SK-N-SH (cell line): ENCODE results near the gene DSE. TPM values are rescaled to one million over a fixed set of nuclear protein-coding genes. Genes with fewer than 3 reads are reported as not detected.

Source experiments
- CTCF ChIA-PET: fragments of 300-600, 350-600 bp; formaldehyde crosslinking; extraction: SDS; loops from one replicate; lab custom pipeline; 2021; lab: Yijun Ruan, JAX
- POLR2A ChIA-PET: fragments of 350-600 bp; sonication (Branson Sonifier 250); formaldehyde crosslinking; extraction: SDS; loops from one replicate; lab custom pipeline; 2020; ENCODE audit warnings: antibody characterized with exemption, inconsistent platforms; lab: Yijun Ruan, JAX
- DNase-seq: peaks from one replicate; pipeline ENCODE4 v3.0.0; 2012
- H2AFZ ChIP-seq: fragments of 200-600 bp; sonication (generic); 2 replicates; pipeline ENCODE4 v1.8.1; 2016; ENCODE audit warnings: antibody characterized with exemption, mild to moderate bottlenecking, low read depth
- H3F3A ChIP-seq: fragments of 200-600 bp; sonication (generic); replicated peaks from 2 replicates; pipeline ENCODE3; 2016; ENCODE audit warnings: antibody characterized with exemption, mild to moderate bottlenecking; ENCODE audit not compliant: insufficient read depth
- H3K27ac ChIP-seq, 2 experiments: fragments of 200-500 bp in 1 of 2; fragments of 200-600 bp in 1 of 2; sonication (Bioruptor generic) in 1 of 2; sonication (generic), shearing (Covaris generic) in 1 of 2; 2 replicates each; pipeline versions ENCODE4 v1.5.1 to v1.6.1; 2014 to 2016; ENCODE audit warnings: low read depth in 2 of 2, inconsistent platforms in 1 of 2, low read length in 1 of 2, mild to moderate bottlenecking in 1 of 2, mixed read lengths in 1 of 2
- H3K27me3 ChIP-seq: fragments of 200-600 bp; sonication (generic), shearing (Covaris generic); 2 replicates; pipeline ENCODE4 v1.6.1; 2016; ENCODE audit warnings: mixed run types; ENCODE audit not compliant: insufficient read depth
- H3K36me3 ChIP-seq, 2 experiments: fragments of 200-500 bp in 1 of 2; fragments of 200-600 bp in 1 of 2; sonication (Bioruptor generic) in 1 of 2; sonication (generic) in 1 of 2; replicated peaks in 1 of 2; 2 replicates each; pipeline versions ENCODE3 to v1.5.1; 2014 to 2016; ENCODE audit warnings: low read length in 1 of 2, mild to moderate bottlenecking in 1 of 2; ENCODE audit not compliant: insufficient read depth in 2 of 2, control insufficient read depth in 1 of 2
- H3K4me1 ChIP-seq, 2 experiments: fragments of 200-500 bp in 1 of 2; fragments of 200-600 bp in 1 of 2; sonication (Bioruptor generic) in 1 of 2; sonication (generic), shearing (Covaris generic) in 1 of 2; 2 replicates each; pipeline versions ENCODE4 v1.5.1 to v1.6.1; 2014 to 2016; ENCODE audit warnings: low read depth in 1 of 2, low read length in 1 of 2, mixed run types in 1 of 2; ENCODE audit not compliant: insufficient read depth in 2 of 2, control insufficient read depth in 1 of 2
- H3K4me2 ChIP-seq: fragments of 200-600 bp; sonication (generic), shearing (Covaris generic); 2 replicates; pipeline ENCODE4 v1.6.1; 2017; ENCODE audit warnings: mixed run types
- H3K4me3 ChIP-seq, 2 experiments: fragments of 200-500 bp in 1 of 2; fragments of 200-600 bp in 1 of 2; sonication (Bioruptor generic) in 1 of 2; sonication (generic), shearing (Covaris generic) in 1 of 2; 2 replicates each; pipeline versions ENCODE4 v1.5.1 to v1.8.1; 2014 to 2016; ENCODE audit warnings: low read depth in 2 of 2, inconsistent platforms in 1 of 2, low read length in 1 of 2, mild to moderate bottlenecking in 1 of 2, mixed read lengths in 1 of 2, moderate library complexity in 1 of 2
- H3K79me2 ChIP-seq: fragments of 200-600 bp; sonication (generic); 2 replicates; pipeline ENCODE4 v1.8.1; 2017; ENCODE audit warnings: mild to moderate bottlenecking; ENCODE audit not compliant: insufficient read depth
- H3K9ac ChIP-seq: fragments of 200-600 bp; sonication (generic); 2 replicates; pipeline ENCODE4 v1.6.1; 2017; ENCODE audit warnings: mixed run types
- H3K9me2 ChIP-seq: fragments of 200-600 bp; sonication (generic); 2 replicates; pipeline ENCODE4 v1.6.1; 2017; ENCODE audit warnings: mixed run types
- H3K9me3 ChIP-seq: fragments of 200-600 bp; sonication (generic); 2 replicates; pipeline ENCODE4 v1.6.1; 2017; ENCODE audit warnings: mixed run types, mild to moderate bottlenecking, moderate library complexity
- H4K20me1 ChIP-seq: fragments of 200-600 bp; sonication (generic); 2 replicates; pipeline ENCODE4 v1.6.1; 2017; ENCODE audit warnings: mild to moderate bottlenecking, mixed run types; ENCODE audit not compliant: insufficient read depth
- CHD2 ChIP-seq: fragments of 150-350 bp; IDR thresholded peaks from 2 replicates; pipeline ENCODE4 v1.6.1; 2018; ENCODE audit warnings: low read length; ENCODE audit not compliant: partially characterized antibody
- CTCF ChIP-seq: fragments of 200-600 bp; sonication (generic); IDR thresholded peaks from 2 replicates; pipeline ENCODE4 v1.6.1; 2017; ENCODE audit warnings: antibody characterized with exemption, mild to moderate bottlenecking, moderate library complexity
- ELF1 ChIP-seq: IDR thresholded peaks from 2 replicates; pipeline ENCODE4 v1.4.0; 2012
- FOSL2 ChIP-seq: IDR thresholded peaks from 2 replicates; pipeline ENCODE4 v1.4.0; 2012; ENCODE audit warnings: low read depth, mild to moderate bottlenecking, moderate library complexity, borderline replicate concordance
- GABPA ChIP-seq: IDR thresholded peaks from 2 replicates; pipeline ENCODE4 v1.4.0; 2012; ENCODE audit warnings: low read depth, mild to moderate bottlenecking
- NFIC ChIP-seq: IDR thresholded peaks from 2 replicates; pipeline ENCODE4 v1.4.0; 2012; ENCODE audit warnings: borderline replicate concordance
- NRF1 ChIP-seq: IDR thresholded peaks from 2 replicates; pipeline ENCODE4 v1.6.1; 2012; ENCODE audit warnings: low read depth, mild to moderate bottlenecking, low read length
- PBX3 ChIP-seq: IDR thresholded peaks from 2 replicates; pipeline ENCODE4; 2012
- POLR2AphosphoS5 ChIP-seq: IDR thresholded peaks from 2 replicates; pipeline ENCODE4 v1.6.1; 2012; ENCODE audit warnings: low read depth, low read length
- RAD21 ChIP-seq: IDR thresholded peaks from 2 replicates; pipeline ENCODE4 v1.6.1; 2012; ENCODE audit warnings: mild to moderate bottlenecking, low read length
- REST ChIP-seq: IDR thresholded peaks from 2 replicates; pipeline ENCODE4 v1.6.1; 2012; ENCODE audit warnings: mild to moderate bottlenecking, low read depth, low read length, moderate library complexity
- SMC3 ChIP-seq: IDR thresholded peaks from 2 replicates; pipeline ENCODE4 v1.6.1; 2012; ENCODE audit warnings: low read depth, low read length, improper control_type of control experiment
- TCF12 ChIP-seq: IDR thresholded peaks from 2 replicates; pipeline ENCODE4 v1.4.0; 2012
- TEAD4 ChIP-seq: IDR thresholded peaks from 2 replicates; pipeline ENCODE4 v1.4.0; 2012; ENCODE audit warnings: mild to moderate bottlenecking, borderline replicate concordance; ENCODE audit not compliant: insufficient read depth
- USF1 ChIP-seq: IDR thresholded peaks from 2 replicates; pipeline ENCODE4 v1.4.0; 2012; ENCODE audit warnings: low read depth, borderline replicate concordance
- WGBS: methylation state at CpG from one replicate; pipeline ENCODE4 v1.1.6; 2017; ENCODE audit warnings: low lambda C conversion rate; 5-methylcytosine and 5-hydroxymethylcytosine counted together
- polyA plus RNA-seq, 3 experiments: library from polyadenylated mRNA; depleted of rRNA; stranded (reverse); fragments of >200 nt; gene quantifications; 2 replicates each; pipeline ENCODE4 v1.2.3, GENCODE V29; 2012

DSE gene
- polyA plus RNA-seq, 1 of the 3 experiments (the other 2 are of a cell fraction) = 12.7 TPM

- no peak overlapping the region for H3K9ac ChIP-seq
- H3K27ac ChIP-seq = no peak overlapping the region
- DNase-seq = no peak
- ChIA-PET POLR2A (no interaction called here), CTCF (interaction anchor here (1.8 kb wide), 1 partner anchor 22 kb away, joined by 6 read pairs; no protein-coding TSS in a partner anchor)
- no peaks in the 10 kb centered on the region for H3K9me3 ChIP-seq
- WGBS = 95% methylated on average over 3 of the region's 3 CpGs
- no peaks in the 10 kb centered on the region for H3K27me3 ChIP-seq
- H3K4me3 ChIP-seq = no peak overlapping the region
- H3K4me2 ChIP-seq = no peak overlapping the region
- peaks cover 29% of the 10 kb centered on the region; the same call in 1 of the 2 replicates for H3K79me2 ChIP-seq
- TF ChIP-seq NFIC (no peak), RAD21 (no peak), NRF1 (no peak), REST (no peak), PBX3 (no peak), ELF1 (no peak), SMC3 (no peak), FOSL2 (no peak), USF1 (no peak), TCF12 (no peak), POLR2AphosphoS5 (no peak), CTCF (no peak), TEAD4 (no peak), GABPA (no peak), CHD2 (no peak)
- H3K4me1 ChIP-seq = no peaks in the 10 kb centered on the region
- no peaks in the 10 kb centered on the region for H4K20me1 ChIP-seq
- H3K36me3 ChIP-seq = peaks cover 6 to 8% of the 10 kb centered on the region in 2 experiments
- H2AFZ ChIP-seq = no peak overlapping the region
- no peaks in the 10 kb centered on the region for H3K9me2 ChIP-seq
- H3F3A ChIP-seq = peaks cover 2% of the 10 kb centered on the region
Measured at GRCh38 chr6:116422238-116422637, 51.5 kb downstream of the DSE start.
